Measurements from ENCODE around the gene CDK13.
A peak's percentile ranks its signal among the peaks of the same experiment; 100 is the strongest.
"Not testable (repeated sequence)": the region's sequence is repeated elsewhere in the genome, so short reads cannot be mapped to it uniquely, and the experiment has no call there.

The CDK13 gene

DNA sequence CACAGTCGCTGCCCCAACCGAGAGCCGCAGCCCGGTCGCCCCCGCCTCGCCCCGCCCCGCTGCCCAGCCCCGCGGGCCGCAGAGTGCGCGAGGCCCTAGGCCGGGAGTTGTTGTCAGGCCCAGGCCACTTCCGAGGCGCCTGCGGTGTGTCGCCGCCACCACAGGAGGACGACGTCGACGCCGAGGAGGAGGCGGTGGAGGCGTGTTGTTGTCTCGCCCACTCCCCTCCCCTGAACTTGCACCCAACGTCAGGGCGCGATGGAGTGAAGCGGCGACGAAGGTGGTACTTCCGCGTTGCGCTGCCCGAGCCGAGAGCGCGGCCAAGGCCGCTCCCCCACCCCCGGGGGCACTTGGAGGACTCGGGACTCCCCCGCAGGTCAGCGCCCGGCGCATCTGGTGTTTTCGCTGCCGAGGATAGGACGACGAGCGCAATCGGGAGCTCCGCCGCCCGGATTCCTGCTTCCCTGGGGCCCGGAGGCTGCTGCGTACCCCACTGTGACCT lies at the start of gene CDK13:
Gene CDK13 (plus strand): TSS at position 286 of the 502 bp plus-strand sequence. CDS start 386 bp downstream, outside the sequence.
- DNase-seq, result peak; percentile 89

DNA sequence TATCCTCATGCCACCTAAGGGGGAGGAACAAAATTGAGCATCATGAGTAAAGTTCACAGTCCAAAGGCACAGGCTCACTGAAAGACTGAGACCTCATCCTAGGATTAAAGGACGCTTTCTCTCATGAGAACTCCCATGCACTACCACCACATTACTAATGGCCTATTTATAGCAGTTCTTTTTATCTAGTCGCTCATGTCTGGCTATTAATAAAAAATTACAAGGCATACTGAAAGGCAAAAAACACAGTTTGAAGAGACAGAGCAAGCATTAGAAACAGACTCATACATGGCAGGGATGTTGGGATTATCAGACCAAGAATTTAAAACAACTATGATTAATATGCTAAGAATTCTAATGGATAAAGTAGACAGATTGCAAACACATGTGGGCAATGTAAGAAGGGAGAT lies 46.0 kb upstream of the CDK13 start:
- no peak for DNase-seq

DNA sequence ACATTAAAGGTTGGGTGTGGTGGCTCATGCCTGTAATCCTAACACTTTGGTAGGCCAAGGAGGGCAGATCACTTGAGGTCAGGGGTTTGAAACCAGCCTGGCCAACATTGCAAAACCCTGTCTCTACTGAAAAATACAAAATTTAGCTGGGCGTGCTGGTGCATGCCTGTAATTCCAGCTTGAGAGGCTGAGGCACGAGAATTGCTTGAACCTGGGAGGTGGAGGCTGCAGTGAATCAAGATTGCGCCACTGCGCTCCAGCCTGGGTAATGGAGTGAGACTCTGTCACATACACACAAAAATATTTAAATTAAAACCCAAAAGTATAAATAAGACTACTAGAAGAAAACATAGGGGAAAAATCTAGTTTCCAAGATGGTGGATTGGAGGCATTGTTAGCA lies 41.9 kb upstream of the CDK13 start:
- no peak for DNase-seq

DNA sequence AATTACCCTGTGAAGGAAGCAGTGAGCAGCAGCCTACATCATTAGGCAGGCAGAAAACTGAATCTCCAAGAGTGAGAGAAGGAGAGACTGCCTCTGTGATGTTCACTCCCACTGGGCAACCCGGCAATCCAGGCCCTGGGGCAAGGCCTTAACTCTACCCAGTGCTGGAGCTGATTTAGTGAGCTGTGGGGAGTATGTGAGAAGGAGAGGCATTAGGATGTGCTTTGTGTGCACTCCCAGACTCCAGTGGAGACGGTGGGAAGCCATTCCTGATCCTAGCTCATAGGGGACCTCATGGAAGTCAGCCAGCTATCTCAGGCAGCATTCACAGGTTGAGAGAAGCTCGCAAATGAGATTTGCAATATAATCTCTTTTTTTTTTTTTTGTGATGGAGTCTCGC lies 41.1 kb upstream of the CDK13 start:
- no peak for DNase-seq

DNA sequence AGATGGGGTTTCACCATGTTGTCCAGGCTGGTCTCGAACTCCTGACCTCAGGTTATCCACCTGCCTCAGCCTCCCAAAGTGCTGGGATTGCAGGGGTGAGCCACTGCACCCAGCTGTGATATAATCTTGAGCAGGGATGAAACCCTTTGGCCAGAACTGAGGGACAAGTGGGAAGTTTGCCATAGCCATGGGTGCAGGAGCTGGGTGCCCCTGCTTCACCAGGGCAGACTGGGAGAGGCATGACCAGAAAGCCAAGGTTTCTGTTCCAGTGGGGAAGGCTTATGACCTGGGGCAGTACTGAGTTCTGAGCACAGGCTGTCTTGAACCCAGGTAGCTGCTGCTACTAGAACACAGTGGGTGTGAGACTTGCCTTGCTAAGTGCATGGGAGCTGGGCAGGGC lies 40.5 kb upstream of the CDK13 start:
- no peak for DNase-seq

DNA sequence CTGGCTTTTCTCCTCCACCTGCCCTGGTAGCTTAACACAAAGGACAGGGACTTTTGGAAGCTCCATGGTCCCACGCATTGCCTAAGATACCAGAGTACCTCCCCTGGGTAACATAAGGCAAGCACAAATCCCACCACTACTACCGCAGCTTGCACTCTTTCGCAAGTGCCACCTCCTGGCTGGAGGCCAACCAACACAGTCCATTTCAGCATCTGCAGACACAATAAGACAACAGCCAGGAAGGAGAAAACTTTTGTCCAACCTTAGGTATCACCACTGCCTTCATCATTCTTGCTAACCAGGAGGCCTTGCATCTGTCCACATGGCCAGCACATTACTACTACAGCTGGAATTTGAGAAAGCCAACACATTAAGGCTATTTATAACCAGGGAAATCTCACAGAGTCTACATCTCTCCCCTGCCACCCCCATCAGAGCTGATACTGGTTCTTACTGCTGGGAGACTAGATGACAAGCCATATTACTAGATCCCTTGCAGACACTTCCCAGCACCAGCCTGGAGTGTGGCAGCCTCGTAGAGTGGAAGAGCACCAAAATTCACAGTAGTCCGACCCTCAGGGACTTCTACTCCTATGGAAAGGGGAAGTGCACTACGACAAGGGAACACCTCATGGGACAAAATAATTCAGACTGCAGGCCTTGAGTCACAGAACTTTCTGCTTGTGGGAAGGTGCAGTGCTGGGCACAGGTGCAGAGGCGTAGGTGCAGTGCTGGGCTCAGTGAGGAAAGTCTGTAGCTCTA lies 39.8 kb upstream of the CDK13 start:
- no peak for DNase-seq

DNA sequence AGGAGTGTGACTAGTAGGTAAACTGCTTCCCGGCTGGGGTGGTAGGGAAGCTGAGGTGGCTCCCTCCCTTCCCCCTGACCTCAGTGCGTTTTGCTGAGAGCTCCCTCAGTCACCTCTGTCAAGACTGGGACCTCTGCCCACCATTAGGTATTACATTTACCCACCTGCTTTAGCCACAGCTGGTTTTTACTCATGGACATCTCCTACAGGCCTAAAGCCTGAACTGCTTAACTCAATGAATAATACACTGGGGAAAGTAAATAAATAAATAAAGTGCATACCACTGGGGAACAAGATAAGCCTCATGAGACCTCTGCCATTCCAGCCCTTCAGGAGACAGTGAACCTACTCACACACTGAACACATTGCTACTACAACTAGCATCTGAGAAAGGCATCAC lies 38.9 kb upstream of the CDK13 start:
- DNase-seq, result no peak

DNA sequence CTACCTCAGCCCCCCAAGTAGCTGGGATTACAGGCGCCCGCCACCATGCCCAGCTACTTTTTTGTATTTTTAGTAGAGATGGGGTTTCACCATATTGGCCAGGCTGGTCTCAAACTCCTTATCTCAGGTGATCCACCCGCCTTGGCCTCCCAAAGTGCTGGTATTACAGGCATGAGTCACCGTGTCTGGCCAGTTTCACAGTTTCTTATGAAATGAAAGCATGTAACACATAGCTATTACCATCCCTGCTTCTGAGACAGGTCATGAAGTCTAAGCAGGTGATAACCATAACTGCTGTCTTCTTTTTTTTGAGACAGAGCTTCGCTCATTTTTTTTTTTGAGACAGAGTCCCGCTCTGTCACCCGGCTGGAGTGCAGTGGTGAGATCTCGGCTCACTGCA lies 34.2 kb upstream of the CDK13 start:
- not testable (repeated sequence) for DNase-seq

DNA sequence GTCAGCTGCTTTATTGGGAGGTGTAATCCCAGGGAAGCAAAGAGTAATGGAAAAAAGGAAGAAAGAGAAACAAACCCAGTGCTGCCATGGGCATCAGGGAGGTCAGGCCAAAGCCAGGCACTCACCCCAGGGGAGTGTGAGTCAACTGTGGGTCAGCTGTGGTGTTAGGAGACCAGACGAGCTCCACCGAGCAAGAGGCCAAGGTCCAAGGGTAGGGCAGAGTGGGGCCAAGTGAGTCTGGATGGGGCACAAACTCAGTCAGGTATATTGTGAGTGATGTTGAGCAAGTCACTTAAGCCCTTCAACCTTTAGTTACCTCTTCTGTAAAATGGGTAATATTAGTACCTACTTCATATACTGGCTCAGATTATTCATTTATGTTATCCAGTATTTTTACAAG lies 30.4 kb upstream of the CDK13 start:
- no peak for DNase-seq

DNA sequence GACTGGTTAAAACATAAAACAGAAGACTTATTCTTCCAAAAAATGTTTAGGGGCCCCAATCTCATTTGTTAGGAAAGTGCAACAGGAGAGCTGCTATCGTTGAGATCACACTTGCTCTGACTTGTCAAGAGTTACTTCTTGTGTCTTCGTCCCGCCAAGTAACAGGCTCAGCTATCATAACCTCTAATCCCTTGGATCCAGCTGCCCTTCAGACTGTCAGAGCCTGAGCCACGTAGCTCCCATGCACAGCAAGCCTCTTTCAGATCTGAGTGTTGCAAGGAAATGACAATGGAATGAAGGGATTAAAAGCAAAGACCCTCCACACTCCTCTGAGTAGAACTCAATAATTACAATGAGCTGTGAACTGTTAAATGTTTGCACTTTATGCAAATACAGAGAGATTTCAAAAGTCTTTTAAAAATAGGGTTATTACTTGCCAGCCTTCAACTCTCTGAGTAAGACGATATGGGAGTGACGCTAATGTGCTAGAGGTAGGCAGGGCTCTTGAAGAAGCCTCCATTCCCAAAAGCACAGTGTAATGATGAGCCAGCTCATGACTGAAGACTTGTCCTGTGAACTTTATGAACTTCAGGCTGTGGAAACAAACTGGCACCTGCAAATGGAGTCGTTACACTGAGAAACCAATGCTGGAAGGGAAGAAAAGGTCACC lies 28.4 kb upstream of the CDK13 start:
- DNase-seq, result no peak

DNA sequence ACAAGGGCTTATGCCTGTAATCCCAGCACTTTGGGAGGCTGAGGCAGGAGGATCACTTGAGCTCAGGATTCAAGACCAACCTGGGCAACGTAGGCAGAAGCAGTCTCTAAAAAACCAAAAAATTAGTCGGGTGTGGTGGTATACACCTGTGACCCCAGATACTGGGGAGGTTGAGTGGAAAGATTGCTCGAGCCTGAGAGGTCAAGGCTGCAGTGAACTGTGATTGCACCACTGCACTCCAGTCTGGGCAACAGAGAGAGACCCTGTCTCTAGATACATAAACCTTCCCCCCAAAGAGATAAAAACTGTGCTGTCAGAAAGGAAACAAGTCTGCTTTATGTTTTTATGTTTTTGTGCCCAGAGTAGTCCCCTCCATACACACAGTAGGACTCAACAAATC lies 27.5 kb upstream of the CDK13 start:
- DNase-seq, result no peak

DNA sequence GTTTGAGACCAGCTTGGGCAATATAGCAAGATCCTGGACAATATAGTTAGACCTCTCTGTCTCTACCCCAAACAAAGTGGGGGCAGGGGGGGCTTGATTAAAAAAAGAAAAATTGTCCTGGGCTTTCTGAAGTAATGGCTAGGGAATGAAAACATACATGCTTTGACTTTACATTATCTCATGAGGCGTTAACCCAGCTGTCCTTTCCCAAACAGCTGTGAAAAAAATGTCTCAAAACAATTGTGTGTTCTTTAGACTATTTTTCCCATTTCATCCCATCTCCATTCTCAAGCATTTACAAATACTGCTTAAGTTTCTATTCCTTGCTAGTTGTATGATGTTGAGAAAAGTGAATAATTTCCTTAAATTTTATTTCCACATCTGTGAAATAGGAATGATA lies 27.0 kb upstream of the CDK13 start:
- DNase-seq, result no peak

DNA sequence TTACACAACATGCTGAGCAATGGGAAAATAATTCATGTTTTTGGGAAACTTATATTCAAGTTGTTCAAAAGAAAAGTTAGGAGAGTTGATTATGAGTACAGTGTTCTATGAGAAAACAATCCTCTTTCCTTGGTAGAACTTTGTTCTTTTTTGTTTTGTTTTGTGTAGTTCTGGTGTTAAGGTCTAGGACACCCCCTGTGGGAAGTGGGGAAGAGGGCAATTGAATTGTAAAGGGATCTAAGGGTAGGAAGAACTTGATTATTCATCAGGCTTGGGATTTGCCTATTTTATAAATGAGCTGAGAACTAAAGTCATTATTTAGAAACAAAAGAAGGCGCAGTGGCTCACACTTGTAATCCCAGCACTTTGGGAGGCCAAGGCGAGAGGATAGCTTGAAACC lies 25.9 kb upstream of the CDK13 start:
- DNase-seq, result no peak

DNA sequence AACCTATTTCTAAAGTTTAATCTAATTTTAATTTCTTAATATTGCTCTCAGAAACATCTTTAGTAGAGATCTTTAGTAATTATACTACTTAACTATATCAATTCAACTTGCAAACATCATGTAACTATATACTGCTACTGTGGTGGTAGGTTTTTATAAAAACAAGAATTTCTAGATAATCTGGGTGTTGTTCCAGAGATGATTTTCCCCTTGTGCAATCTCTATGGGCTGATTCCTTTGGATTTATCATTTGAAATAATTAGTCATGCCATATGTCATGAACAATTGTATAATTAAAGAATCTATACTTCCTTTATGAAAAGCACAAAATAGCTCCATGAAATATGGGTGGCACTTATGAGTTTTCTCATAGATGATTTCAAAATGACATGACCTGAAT lies 23.9 kb upstream of the CDK13 start:
- DNase-seq, result no peak

DNA sequence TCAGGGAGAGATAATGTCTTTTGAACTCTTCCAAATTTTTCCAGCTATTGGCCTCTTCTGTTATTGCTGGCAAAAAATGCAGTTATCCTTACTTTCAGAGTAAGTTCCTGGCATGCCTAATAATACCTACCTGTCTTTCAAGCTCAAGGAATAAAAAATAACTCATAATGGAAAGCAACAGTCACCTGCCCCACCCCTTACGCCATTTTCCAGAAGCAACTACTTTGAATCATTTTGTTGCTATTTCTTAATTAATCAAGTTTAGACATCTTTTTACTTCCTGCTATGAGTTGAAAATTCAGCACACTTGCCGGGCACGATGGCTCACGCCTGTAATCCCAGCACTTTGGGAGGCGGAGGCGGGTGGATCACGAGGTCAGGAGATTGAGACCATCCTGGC lies 23.0 kb upstream of the CDK13 start:
- no peak for DNase-seq

DNA sequence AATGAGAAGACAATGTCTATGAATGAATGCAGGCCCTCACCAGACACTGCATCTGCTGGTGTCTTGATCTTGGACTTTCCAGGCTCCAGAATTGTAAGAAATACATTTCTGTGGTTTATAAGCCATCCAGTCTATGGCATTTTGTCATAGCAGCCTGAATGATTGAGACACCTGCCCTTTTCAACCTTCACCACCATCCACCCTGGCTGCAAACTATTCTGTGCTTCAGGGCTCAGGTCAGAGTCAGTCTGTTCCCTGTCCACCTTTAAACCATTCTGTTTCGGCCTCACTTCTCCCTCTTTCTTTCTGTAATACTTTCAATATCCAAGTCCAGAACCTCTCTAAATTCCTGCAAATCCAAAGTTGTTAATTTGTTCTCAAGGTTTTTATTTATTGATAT lies 15.9 kb upstream of the CDK13 start:
- DNase-seq, result no peak

DNA sequence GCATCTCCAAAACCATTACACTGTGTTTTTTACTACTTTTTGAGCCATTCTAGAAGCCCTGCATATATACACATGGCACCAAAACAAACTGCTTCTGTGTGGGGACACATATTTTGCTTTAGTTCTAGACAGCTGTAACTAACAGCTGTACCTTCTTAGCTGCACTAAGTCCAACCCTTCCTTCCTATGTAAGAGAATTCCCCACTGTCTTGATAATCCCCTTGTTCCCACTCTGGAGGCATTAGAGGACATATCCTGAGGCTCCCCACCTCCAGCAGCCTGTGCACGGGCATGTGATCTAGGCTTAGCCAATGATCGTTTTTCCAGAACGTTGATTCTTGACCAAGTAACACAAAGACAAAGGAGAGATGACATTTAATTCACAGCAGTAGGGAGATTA lies 13.3 kb upstream of the CDK13 start:
- DNase-seq, result no peak

DNA sequence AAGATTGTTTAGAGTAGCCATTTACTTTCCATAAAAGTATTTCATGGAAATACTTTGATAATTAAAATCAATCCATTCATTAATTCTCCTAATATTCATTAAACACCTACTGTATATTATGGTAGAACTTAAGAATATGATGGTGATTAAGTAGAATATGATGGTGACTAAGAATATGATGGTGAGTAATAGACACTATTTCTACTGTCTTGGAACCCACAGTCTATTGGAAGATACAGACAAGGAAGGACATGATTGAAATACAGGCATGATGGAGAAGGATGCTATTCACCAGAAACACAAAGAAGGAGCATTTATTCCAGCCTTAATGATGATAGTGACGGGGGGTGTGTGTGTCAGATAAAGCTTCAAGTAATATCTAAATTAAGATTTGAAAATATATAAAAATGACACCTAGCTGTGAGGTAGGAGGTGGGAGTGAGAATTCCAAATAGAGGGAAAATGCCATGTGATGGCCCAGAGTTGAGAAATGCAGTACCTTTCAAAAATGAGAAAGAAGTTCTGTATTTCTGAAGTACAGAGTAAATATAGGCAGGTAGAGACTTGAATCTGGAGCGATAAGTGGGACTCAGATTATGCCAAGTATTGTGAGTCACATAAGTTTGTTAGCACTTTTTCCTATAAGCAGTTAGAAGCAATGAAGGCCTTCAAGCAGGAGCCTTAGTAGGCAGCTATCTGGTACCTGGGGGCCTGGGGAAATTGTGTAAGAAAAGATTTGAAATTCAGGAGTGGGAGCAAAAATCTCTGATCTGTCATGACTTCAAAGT lies 12.5 kb upstream of the CDK13 start:
- no peak for DNase-seq

DNA sequence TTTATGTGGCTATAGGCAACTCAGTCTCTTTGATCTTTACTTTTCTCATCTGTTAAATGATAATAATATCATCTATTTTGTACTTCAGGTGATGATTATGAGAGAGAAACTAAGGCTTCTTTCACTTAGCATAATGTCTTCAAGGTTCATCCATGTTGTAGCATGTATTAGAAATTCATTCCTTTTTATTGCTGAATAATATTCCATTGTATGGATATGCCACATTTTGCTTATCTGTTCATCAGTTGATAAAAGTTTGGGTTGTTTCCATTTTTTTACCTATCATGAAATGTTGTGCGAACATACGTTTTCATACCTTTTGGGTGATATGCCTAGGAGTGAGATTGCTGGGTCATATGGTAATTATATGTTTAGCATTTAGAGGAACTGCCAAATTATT lies 7.2 kb upstream of the CDK13 start:
- DNase-seq, result no peak

DNA sequence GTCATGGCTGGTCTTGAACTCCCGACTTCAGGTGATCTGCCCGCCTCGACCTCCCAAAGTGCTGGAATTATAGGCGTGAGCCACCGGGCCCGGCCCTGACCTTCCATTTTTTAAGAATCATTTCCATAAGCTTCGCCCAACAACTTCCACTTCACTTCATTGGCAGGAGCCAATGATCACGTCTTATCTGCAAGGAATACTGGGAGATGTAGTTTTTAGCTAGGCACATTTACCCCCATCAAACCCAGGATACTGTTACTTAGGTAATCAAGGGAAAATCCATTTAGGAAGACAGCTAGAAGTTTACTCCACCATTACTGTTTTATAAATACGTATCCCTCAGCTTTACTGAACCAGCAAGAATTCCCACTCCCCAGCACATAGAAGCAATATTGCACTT lies 3.4 kb upstream of the CDK13 start:
- no peak for DNase-seq

DNA sequence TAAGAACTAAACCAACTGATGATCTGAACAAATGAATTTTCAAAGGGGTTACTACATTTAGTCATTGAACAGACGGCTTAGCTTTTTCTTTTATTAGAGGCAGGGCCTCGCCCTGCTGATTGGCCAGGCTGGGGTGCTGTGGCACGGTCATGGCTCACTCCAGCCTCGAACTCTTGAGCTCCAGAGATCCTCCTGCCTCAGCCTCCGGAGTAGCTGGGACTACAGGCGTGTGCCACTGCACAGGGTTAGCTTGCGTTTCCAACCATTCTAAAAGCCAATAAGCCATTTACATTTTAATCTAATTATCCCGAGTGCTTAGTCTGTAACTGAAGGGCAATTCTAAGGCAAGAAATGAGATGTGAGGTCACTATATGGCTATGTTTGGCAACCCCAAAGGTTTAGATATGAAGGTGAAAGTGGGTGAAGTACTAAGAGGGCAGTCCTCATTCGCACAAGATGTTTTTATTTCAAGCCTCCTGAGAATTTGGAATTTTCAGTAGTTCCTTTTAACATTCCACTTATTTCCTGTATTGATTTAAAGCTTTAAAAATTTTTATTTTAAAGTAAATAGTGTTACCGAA lies 1.6 kb upstream of the CDK13 start:
- DNase-seq, result peak; percentile 6

DNA sequence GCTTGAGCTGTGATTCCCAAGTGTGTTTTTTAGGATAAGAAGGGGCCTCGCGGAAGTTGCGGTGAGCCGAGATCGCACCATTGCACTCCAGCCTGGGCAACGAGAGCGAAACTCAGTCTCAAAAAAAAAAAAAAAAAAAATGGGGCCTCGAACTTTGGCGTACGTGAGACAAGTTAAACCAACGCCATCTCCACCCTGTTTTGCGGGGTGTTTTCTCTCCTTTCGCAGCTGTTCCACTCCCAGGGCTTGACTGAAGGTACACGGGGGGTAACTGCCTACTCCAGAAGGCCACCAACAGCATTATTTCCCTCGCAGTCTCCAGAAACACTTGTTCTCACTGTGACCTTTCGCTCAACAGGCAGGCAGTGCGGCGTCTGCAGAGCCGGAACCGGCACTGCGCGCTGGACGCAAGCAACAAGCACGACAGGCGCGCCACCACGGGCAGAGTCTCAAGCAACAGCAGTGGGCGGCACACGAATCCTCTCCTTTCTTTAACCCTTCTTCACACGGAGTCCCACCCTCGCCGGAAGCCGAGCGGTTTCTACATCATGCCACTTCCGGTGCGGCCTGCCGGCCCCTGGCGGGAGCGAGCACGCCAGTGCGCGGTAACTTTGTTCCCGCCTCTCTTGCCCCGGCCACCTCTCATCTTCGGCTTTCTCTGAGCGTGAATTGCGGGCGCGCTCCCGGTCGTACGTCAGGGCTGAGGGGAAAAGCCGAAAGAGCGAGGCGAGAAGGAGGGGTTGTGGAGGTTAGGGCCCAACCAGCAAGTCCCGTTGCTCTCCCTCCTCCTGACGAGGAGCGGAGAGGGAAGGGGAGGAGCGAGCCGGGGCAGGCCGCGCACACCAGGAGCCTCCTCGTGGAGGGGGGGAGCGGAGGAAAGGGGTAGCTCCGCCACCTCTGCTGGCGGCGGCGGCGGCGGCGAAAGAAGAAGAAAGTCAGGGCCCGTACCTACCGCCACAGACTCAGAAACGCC lies 814 bp upstream of the CDK13 start:
- DNase-seq, result peak; percentile 99

All from CD4-positive, alpha-beta T cell treated with Interleukin-6 for 4 hours (primary cell).